ENCODE measurements around the gene PKD1L1. TPM values are rescaled to one million over a fixed set of nuclear protein-coding genes. Genes with fewer than 3 reads are reported as not detected.

Gene PKD1L1
- total RNA-seq, 1 donor from 2014 or later, result 0.05 TPM

DNA sequence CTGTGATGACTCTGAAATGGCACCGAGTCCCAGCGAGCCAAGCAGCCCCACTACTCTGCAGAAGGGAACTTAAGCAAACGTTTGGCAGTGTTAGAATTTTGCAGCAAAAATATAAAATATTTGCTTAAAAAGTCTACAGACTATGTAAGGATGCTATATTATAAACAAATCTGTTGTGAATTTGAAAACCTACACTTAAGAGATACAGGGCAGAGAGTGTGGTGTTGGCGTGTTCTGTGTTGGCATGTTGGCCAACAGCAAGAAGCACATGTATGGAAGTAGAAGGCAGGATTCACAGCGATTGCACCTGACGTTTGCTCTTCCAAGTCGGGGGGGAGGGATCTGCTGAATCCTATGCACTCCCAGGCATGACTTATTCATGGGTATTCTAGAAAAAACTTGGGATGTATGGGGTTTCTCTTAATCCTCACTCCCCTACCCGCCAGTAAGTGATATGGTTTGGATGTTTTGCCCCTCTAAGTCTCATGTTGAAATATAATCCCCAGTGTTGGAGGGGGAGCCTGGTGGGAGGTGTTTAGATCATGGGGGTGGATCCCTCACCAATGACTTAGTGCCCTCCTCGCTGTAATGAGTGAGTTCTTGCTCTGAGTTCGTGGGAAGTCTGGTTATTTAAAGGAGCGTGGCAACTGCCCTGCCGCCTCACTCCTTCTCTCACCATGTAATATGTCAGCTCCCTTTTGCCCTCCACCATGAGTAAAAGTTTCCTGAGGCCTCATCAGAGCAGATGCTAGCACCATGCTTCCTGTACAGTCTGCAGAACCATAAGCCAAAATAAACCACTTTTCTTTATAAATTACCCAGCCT lies 62.1 kb downstream of the PKD1L1 start:
- Mint-ChIP-seq H3K4me3 (ENCODE audit: unreplicated experiment) (no peak overlapping the region), H3K27me3 (ENCODE audit: unreplicated experiment) (peaks cover 9% of the 10 kb centered on the region), H3K27ac (ENCODE audit: unreplicated experiment) (no peak overlapping the region), H3K9me3 (ENCODE audit: unreplicated experiment) (no peaks in the 10 kb centered on the region), H3K4me1 (ENCODE audit: unreplicated experiment) (peaks cover 10% of the 10 kb centered on the region), H3K36me3 (ENCODE audit: unreplicated experiment) (no peaks in the 10 kb centered on the region)
- TF ChIP-seq CTCF (IDR thresholded peaks at IDR 0.05), result no peak
- peak; percentile 21 for DNase-seq (ENCODE audit: extremely low spot score, unreplicated experiment)

DNA sequence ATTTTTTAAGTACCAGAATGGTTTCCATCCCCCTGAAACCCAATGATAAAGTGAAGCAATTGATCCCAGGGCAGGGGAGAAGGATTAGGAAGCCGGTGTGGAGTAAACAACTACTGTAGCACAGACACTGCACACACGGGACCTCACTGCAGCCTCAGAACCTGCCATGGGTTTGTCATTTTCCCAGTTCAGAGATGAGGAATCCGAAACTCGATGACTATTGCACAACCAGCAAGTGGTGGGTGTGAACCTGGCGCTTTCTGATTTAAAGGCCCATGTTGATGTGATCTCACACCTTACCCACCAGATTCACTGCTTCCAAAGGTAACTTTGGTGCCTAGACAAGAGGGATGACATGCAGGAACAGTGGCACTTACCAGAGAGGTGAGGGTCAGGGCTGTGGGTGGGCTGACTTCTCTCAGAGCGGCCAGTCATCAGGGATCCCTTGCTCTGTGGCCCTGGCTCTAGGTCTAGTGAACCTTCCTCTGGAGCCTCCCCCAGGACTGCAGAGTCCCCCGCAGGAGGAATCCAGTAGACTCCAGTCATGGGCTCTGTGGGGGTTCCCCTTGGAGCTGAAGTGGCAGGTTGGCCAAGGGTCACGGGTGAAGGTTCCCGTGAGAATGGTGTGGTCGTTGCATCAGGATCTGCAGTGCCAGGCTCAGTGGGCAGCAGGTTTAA lies 62.8 kb downstream of the PKD1L1 start:
- H3K27me3 Mint-ChIP-seq (ENCODE audit: unreplicated experiment), result peaks cover 9% of the 10 kb centered on the region
- H3K4me3 Mint-ChIP-seq (ENCODE audit: unreplicated experiment), result no peak overlapping the region
- no peak for TF ChIP-seq CTCF (IDR thresholded peaks at IDR 0.05)
- peak; percentile 46 for DNase-seq (ENCODE audit: extremely low spot score, unreplicated experiment)
- no peaks in the 10 kb centered on the region for H3K36me3 Mint-ChIP-seq (ENCODE audit: unreplicated experiment)
- peaks cover 8% of the 10 kb centered on the region for H3K4me1 Mint-ChIP-seq (ENCODE audit: unreplicated experiment)
- H3K27ac Mint-ChIP-seq (ENCODE audit: unreplicated experiment), result no peak overlapping the region
- no peaks in the 10 kb centered on the region for H3K9me3 Mint-ChIP-seq (ENCODE audit: unreplicated experiment)

- no peak for TF ChIP-seq CTCF (IDR thresholded peaks at IDR 0.05)
- Mint-ChIP-seq H3K4me1 (ENCODE audit: unreplicated experiment) (peaks cover 8% of the 10 kb centered on the region), H3K9me3 (ENCODE audit: unreplicated experiment) (no peaks in the 10 kb centered on the region), H3K36me3 (ENCODE audit: unreplicated experiment) (no peaks in the 10 kb centered on the region), H3K27me3 (ENCODE audit: unreplicated experiment) (peaks cover 9% of the 10 kb centered on the region), H3K27ac (ENCODE audit: unreplicated experiment) (no peak overlapping the region), H3K4me3 (ENCODE audit: unreplicated experiment) (no peak overlapping the region)
- peak; percentile 23 for DNase-seq (ENCODE audit: extremely low spot score, unreplicated experiment)
These were observed 63.6 kb downstream of the PKD1L1 start for GRCh38 chr7:47884675-47885074.

GRCh38 chr7:47882635-47883034 lies 65.6 kb downstream of the PKD1L1 start:
- H3K36me3 Mint-ChIP-seq (ENCODE audit: unreplicated experiment), result no peaks in the 10 kb centered on the region
- no peak overlapping the region for H3K4me3 Mint-ChIP-seq (ENCODE audit: unreplicated experiment)
- TF ChIP-seq CTCF (IDR thresholded peaks at IDR 0.05), result no peak
- H3K4me1 Mint-ChIP-seq (ENCODE audit: unreplicated experiment), result no peaks in the 10 kb centered on the region
- H3K27ac Mint-ChIP-seq (ENCODE audit: unreplicated experiment), result no peak overlapping the region
- no peaks in the 10 kb centered on the region for H3K9me3 Mint-ChIP-seq (ENCODE audit: unreplicated experiment)
- H3K27me3 Mint-ChIP-seq (ENCODE audit: unreplicated experiment), result peaks cover 9% of the 10 kb centered on the region
- DNase-seq (ENCODE audit: extremely low spot score, unreplicated experiment), result peak; percentile 51

DNA sequence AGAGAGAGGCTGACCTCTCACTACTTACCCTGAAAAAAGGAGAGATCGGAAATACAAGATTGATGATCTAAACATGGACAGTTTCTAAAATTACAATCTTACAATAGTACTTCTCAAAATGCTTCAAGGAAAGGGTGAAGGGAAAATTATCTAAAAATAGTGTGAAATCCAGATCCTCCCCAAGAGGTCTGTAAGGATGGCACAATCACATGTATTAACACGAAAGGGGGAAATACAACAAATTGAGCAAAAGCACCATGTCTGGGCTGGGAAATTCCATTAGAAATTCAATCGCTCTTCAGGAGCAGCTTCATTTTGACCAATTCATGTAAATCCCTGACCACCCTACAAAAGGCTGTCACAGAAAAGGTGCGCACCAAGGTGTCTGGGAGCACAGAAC lies 67.0 kb downstream of the PKD1L1 start:
- no peaks in the 10 kb centered on the region for H3K4me1 Mint-ChIP-seq (ENCODE audit: unreplicated experiment)
- H3K36me3 Mint-ChIP-seq (ENCODE audit: unreplicated experiment), result no peaks in the 10 kb centered on the region
- H3K4me3 Mint-ChIP-seq (ENCODE audit: unreplicated experiment), result no peak overlapping the region
- DNase-seq (ENCODE audit: extremely low spot score, unreplicated experiment), result no peak
- TF ChIP-seq CTCF (IDR thresholded peaks at IDR 0.05), result no peak
- H3K27me3 Mint-ChIP-seq (ENCODE audit: unreplicated experiment), result peaks cover 9% of the 10 kb centered on the region
- no peaks in the 10 kb centered on the region for H3K9me3 Mint-ChIP-seq (ENCODE audit: unreplicated experiment)
- H3K27ac Mint-ChIP-seq (ENCODE audit: unreplicated experiment), result no peak overlapping the region
